Esophagus (tissue), 2 donors: ENCODE results near the gene HSPB3. TPM values are rescaled to one million over a fixed set of nuclear protein-coding genes. Genes with fewer than 3 reads are reported as not detected.
"Not testable (repeated sequence)": the region's sequence is repeated elsewhere in the genome, so short reads cannot be mapped to it uniquely, and the experiment has no call there.

Experiments used
- H3K27ac ChIP-seq, 2 donors: one replicate each; pipeline ENCODE4 v1.5.1; 2013; ENCODE audit warnings: low read depth in 2 of 2, mild to moderate bottlenecking in 2 of 2, inconsistent platforms in 1 of 2, low read length in 1 of 2, moderate library complexity in 1 of 2
- H3K27me3 ChIP-seq, 2 donors: one replicate each; pipeline ENCODE4 v1.6.1; 2013; ENCODE audit warnings: low read length in 2 of 2, control low read depth in 1 of 2, mild to moderate bottlenecking in 1 of 2; ENCODE audit not compliant: insufficient read depth in 2 of 2, control insufficient read depth in 1 of 2
- H3K36me3 ChIP-seq, 2 donors: one replicate each; pipeline ENCODE4 v1.6.1; 2013; ENCODE audit warnings: low read length in 1 of 2; ENCODE audit not compliant: control insufficient read depth in 2 of 2, insufficient read depth in 2 of 2
- H3K4me1 ChIP-seq, 2 donors: one replicate each; pipeline ENCODE4 v1.6.1; 2013; ENCODE audit warnings: low read length in 1 of 2; ENCODE audit not compliant: control insufficient read depth in 2 of 2, insufficient read depth in 2 of 2
- H3K4me3 ChIP-seq, 2 donors: one replicate each; pipeline ENCODE4 v1.5.1; 2013; ENCODE audit warnings: low read length in 2 of 2, mild to moderate bottlenecking in 2 of 2, low read depth in 1 of 2, moderate library complexity in 1 of 2
- H3K9me3 ChIP-seq, 2 donors: one replicate each; pipeline ENCODE4 v1.6.1; 2013; ENCODE audit warnings: mild to moderate bottlenecking in 2 of 2, low read depth in 1 of 2, low read length in 1 of 2, moderate library complexity in 1 of 2; ENCODE audit not compliant: control insufficient read depth in 2 of 2, insufficient read depth in 1 of 2
- WGBS, 2 donors: extraction: QIAGEN DNeasy Blood & Tissue Kit; methylation state at CpG; one replicate each; pipeline ENCODE4 v1.1.7; 2013; 5-methylcytosine and 5-hydroxymethylcytosine counted together
- polyA plus RNA-seq, 2 donors: library from polyadenylated mRNA; stranded (reverse); fragments of 200-250 nt; gene quantifications; one replicate each; pipeline ENCODE4 v1.2.3, GENCODE V29; 2013
- donor health status: healthy with polysubstance abuse.
- donor health status: Bipolar disorder and iron deficiency.

Gene HSPB3
- polyA plus RNA-seq, 2 donors: 3.2 to 3.5 TPM

DNA sequence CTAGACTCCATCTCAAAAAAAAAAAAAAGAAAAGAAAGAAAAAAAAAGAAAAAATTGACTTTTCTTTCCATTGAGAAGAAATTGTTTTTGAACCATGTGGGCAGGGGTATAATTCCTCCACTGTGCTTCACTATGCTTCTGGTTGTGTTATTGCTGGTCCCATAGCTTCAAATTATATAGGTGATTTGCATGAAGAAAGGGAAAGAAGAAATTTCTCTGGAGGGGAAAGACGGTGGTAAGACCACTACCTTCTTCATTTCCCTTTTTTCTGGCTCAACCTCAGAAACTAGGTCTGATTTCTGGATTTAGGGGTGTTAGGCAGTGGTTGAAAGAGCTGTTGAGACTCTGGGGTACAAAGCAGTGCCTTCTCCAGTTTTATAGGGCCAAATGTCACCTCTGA is 29.3 kb upstream of the HSPB3 start:
- Histone ChIP-seq H3K36me3 (no peaks in the 10 kb centered on the region), H3K9me3 (no peaks in the 10 kb centered on the region), H3K4me1 (no peaks in the 10 kb centered on the region), H3K27me3 (no peaks in the 10 kb centered on the region), H3K4me3 (no peak overlapping the region), H3K27ac (no peak overlapping the region)
- 79 to 84% methylated on average over 1 of the region's 1 CpG for WGBS, 2 donors

DNA sequence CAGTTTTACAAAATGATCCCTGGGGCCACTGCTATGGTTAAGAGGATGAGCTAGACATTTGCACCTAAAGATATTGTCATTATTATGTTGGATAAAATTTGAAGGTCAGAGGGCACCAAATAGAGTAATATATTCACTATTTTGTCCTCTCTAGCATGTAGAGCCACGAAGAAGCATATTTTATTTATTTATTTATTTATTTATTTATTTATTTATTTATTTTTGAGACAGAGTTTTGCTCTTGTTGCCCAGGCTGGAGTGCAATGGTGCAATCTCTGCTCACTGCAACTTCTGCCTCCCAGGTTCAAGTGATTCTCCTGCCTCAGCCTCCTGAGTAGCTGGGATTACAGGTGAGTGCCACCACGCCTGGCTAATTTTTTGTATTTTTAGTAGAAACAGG is 20.8 kb upstream of the HSPB3 start:
- H3K27ac ChIP-seq, H3K36me3 ChIP-seq, H3K4me1 ChIP-seq, H3K27me3 ChIP-seq, H3K4me3 ChIP-seq, H3K9me3 ChIP-seq: not testable (repeated sequence)
- WGBS, 2 donors: 91 to 92% methylated on average over 2 of the region's 2 CpGs

DNA sequence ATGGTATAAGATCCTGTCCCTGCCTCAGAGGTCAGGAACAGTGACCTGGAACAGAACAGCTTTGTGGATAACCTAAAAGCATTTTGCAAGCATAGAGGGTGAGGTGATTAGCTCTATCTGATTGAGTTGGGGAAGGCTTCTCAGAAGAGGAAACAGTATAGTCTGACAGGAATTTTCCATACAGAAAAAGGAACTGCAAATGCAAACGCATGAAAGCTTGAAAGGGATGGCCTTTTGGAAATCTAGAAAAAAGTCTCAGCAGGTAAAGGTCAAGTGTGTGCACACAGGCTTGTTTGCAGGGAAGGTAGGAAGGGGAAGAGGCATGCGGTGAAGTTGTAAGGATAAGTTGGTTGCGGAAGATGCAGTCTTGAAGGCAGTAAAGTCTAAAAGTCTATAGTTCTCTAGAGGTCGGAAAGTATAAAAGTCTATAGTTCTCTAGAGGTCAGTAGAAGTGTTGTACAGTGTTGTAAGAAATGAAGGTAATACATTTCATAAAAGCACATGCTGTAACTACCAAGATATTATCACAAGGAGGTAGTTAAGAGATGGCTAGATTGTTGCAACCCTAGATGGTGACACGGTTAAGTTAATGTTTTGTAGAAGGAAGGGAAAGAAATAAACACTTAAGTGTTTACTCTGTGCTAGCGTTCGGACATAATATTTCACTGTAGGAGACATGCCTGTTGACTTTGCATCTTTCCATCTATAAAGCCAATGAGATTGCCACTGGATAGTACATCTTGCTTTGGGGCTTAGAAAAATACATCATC is 16.7 kb upstream of the HSPB3 start:
- no peaks in the 10 kb centered on the region for H3K36me3 ChIP-seq
- no peak overlapping the region for H3K4me3 ChIP-seq
- H3K27ac ChIP-seq: no peak overlapping the region
- no peaks in the 10 kb centered on the region for H3K9me3 ChIP-seq
- no peaks in the 10 kb centered on the region for H3K27me3 ChIP-seq
- H3K4me1 ChIP-seq: peaks cover 0 to 2% of the 10 kb centered on the region in 2 donors
- 74 to 84% methylated on average over 7 of the region's 7 CpGs for WGBS, 2 donors

GRCh38 chr5:54440456-54440893 is 15.0 kb upstream of the HSPB3 start:
- Histone ChIP-seq H3K27me3 (no peaks in the 10 kb centered on the region), H3K4me1 (peaks cover 0 to 2% of the 10 kb centered on the region in 2 donors), H3K27ac (peak overlapping the region in 1 of 2 donors; percentile 42), H3K9me3 (no peaks in the 10 kb centered on the region), H3K36me3 (no peaks in the 10 kb centered on the region), H3K4me3 (no peak overlapping the region)
- 56% methylated on average over 6 of the region's 6 CpGs for WGBS, 2 donors

DNA sequence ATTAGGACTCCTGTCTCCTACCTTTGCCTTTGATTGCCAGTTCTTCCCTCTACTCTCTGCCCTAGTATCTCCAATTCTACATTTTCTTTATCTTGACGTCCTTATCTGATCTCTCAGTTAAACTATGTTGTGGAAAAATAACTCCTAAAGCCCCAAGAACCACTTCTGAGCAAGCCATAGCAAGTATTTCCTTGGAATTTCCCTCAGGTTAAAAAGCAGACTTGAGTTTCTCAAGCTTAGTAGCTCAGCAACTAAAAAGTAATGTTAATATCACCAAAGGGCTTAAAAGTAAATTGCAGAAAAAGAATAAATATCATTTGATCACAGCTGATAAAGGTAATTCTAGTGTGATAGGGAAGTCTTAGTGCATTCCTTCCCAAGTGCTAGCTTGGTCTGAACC is 13.2 kb upstream of the HSPB3 start:
- Histone ChIP-seq H3K4me3 (no peak overlapping the region), H3K4me1 (peaks cover 0 to 2% of the 10 kb centered on the region in 2 donors), H3K9me3 (no peaks in the 10 kb centered on the region), H3K27ac (no peak overlapping the region), H3K27me3 (no peaks in the 10 kb centered on the region), H3K36me3 (no peaks in the 10 kb centered on the region)
- 17 to 26% methylated on average over 1 of the region's 1 CpG for WGBS, 2 donors

DNA sequence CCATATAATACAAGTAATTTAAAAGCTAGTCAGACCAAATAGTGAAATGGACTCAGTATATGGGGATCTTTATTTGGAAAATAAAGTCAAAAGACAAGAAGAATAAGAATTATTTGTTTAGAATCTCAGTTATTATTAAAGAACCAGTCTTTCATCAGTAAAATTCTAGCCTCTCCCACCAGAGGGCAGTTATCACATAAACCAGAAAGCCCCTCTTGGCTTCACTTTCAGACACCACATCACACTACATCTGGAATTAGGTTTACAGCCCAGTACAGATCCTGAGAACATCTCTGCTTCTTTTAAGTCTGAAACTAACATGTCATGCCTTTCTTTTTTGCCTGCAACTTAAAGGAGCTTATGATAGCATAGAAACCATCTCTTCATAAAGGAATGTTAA is 12.2 kb upstream of the HSPB3 start:
- H3K27me3 ChIP-seq: no peaks in the 10 kb centered on the region
- H3K36me3 ChIP-seq: no peaks in the 10 kb centered on the region
- no peaks in the 10 kb centered on the region for H3K9me3 ChIP-seq
- H3K27ac ChIP-seq: no peak overlapping the region
- peaks cover 0 to 2% of the 10 kb centered on the region in 2 donors for H3K4me1 ChIP-seq
- H3K4me3 ChIP-seq: no peak overlapping the region

DNA sequence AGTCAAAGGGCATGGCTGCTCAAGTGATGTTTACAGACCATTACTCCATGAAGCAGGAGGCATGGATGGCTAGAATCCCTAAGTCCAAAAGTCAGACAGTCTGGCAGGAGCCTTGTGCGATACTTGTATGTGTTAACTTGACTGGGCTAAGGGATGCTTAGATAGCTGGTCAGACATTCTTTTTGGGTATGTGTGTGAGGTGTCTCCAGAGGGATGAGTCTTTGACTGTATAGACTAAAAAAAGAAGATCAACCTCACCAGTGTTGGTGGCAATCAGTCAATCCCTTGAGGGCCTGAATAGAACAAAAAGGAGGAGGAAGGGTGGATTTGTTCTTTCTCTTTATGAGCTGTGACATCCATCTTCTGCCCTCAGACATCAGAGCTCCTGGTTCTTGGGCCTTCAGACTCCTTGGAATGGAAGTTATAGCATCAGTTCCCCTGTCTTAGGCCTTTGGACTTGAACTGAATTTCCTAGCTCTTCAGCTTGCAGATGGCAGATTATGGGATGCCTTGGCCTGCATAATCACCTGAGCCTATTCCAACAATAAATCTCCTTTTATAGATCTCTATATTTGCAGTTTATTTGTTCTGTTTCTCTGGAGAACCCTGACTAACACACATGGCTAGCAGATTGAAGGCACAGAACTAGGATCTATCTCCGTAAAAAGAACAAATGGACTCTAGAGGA is 9.7 kb upstream of the HSPB3 start:
- no peaks in the 10 kb centered on the region for H3K9me3 ChIP-seq
- 83 to 87% methylated on average over 2 of the region's 2 CpGs for WGBS, 2 donors
- no peaks in the 10 kb centered on the region for H3K27me3 ChIP-seq
- H3K27ac ChIP-seq: peak overlapping the region in 1 of 2 donors; percentile 21
- H3K4me3 ChIP-seq: no peak overlapping the region
- no peaks in the 10 kb centered on the region for H3K36me3 ChIP-seq
- no peaks in the 10 kb centered on the region for H3K4me1 ChIP-seq

DNA sequence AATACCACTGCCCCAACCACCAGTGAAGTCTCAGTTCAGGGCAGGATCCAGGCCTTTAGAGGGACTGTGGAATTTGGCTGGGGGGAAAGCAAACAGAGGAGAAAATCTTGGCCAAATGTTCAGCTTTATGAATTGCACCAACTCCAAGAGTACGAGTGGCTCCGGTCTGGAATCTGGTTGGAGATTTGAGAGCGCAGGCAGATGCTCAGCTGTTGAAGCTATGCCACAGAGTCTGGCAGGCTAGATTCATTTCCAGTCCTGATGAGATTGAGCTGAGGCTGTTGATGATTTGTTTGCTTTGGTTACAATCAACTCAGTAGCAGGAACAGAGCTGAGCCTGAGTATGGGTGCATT is 9.1 kb upstream of the HSPB3 start:
- Histone ChIP-seq H3K4me3 (no peak overlapping the region), H3K36me3 (no peaks in the 10 kb centered on the region), H3K27me3 (no peaks in the 10 kb centered on the region), H3K9me3 (no peaks in the 10 kb centered on the region), H3K4me1 (no peaks in the 10 kb centered on the region), H3K27ac (peak overlapping the region in 1 of 2 donors; percentile 21)
- WGBS, 2 donors: 69 to 72% methylated on average over 3 of the region's 3 CpGs

DNA sequence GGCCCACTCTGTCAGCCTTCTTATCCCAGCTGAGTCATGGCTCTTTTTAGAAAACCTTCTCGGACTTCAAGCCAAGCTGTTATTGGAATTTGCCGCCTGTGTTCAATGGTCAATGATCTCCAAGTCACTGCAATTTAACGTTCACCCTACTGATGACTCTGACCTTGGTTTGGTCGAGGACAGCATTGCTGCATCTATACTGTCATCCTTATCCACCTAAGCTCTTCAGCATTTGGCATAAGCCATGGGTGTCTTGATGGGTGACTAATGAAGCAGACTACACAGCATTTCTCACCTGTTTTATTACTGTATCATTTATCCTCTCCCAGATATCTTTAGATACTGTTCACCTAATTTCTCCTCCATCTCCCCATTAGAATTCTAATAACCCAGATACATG is 5.6 kb upstream of the HSPB3 start:
- no peaks in the 10 kb centered on the region for H3K4me1 ChIP-seq
- 70 to 89% methylated on average over 4 of the region's 4 CpGs for WGBS, 2 donors
- no peak overlapping the region for H3K4me3 ChIP-seq
- H3K36me3 ChIP-seq: no peaks in the 10 kb centered on the region
- no peak overlapping the region for H3K27ac ChIP-seq
- H3K9me3 ChIP-seq: no peaks in the 10 kb centered on the region
- H3K27me3 ChIP-seq: no peaks in the 10 kb centered on the region

DNA sequence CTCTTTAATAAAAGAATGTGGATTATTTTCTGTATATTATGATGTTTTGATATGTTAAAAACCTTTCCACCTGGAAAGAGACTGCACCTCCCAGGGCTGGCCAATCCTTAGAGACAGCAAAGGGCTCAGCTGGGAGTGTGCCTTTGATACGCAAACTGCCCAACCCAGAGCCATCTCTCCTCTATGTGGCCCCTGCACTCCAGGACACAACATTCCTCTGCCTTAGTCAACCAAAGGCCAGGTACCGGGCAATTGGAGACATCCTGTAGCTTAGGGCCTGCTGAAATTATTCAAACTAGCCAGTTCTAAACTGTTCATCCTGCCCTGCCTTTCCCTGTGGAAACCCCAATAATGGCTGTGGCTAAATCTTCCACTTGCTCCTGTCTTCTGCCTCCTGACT is 5.0 kb upstream of the HSPB3 start:
- Histone ChIP-seq H3K36me3 (no peaks in the 10 kb centered on the region), H3K9me3 (no peaks in the 10 kb centered on the region), H3K4me3 (no peak overlapping the region), H3K27ac (no peak overlapping the region), H3K4me1 (no peaks in the 10 kb centered on the region), H3K27me3 (no peaks in the 10 kb centered on the region)
- WGBS, 2 donors: 97 to 98% methylated on average over 2 of the region's 2 CpGs
